Measurements from ENCODE around the gene MS4A18. TPM values are rescaled to one million over a fixed set of nuclear protein-coding genes. Genes with fewer than 3 reads are reported as not detected.
A peak's percentile ranks its signal among the peaks of the same experiment; 100 is the strongest.

Gene MS4A18
- total and polyA plus RNA-seq, 8 donors = not detected

DNA sequence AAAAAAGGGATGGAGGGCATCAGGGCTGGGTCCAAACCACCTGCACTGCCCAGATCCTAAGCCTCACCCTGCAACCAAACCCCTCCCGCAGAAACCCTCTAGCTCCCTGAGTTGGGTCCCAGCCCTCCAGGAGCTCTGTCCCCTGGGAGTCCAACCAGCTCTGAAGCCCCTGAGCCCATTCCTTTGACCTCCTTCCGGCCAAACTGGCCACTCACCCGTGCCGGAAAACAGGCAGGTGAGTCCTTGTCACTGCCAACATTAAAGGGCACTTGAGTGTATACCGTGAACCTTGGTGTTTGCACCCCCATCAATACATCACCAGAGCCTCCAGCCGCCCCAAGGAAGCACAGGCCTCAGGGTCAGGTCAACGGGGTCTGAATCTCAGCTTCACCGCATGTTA lies 43.7 kb downstream of the MS4A18 start:
- no peaks in the 10 kb centered on the region for H3K9me3 ChIP-seq
- no peak overlapping the region for H3K4me3 ChIP-seq
- no peak for FAIRE-seq
- DNase-seq = no peak
- ATAC-seq = no peak
- no peaks in the 10 kb centered on the region for H3K27me3 ChIP-seq
- intact Hi-C loops (cut with DNase I) = no loop called here
- H3K27ac ChIP-seq = no peak overlapping the region
- H3K4me1 ChIP-seq = no peaks in the 10 kb centered on the region
- no peaks in the 10 kb centered on the region for H3K36me3 ChIP-seq
- TF ChIP-seq, protein P1, sequence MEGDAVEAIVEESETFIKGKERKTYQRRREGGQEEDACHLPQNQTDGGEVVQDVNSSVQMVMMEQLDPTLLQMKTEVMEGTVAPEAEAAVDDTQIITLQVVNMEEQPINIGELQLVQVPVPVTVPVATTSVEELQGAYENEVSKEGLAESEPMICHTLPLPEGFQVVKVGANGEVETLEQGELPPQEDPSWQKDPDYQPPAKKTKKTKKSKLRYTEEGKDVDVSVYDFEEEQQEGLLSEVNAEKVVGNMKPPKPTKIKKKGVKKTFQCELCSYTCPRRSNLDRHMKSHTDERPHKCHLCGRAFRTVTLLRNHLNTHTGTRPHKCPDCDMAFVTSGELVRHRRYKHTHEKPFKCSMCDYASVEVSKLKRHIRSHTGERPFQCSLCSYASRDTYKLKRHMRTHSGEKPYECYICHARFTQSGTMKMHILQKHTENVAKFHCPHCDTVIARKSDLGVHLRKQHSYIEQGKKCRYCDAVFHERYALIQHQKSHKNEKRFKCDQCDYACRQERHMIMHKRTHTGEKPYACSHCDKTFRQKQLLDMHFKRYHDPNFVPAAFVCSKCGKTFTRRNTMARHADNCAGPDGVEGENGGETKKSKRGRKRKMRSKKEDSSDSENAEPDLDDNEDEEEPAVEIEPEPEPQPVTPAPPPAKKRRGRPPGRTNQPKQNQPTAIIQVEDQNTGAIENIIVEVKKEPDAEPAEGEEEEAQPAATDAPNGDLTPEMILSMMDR (IDR thresholded peaks at IDR 0.05) = no peak
- 81 to 85% methylated on average over 8 of the region's 8 CpGs for WGBS, 2 donors

DNA sequence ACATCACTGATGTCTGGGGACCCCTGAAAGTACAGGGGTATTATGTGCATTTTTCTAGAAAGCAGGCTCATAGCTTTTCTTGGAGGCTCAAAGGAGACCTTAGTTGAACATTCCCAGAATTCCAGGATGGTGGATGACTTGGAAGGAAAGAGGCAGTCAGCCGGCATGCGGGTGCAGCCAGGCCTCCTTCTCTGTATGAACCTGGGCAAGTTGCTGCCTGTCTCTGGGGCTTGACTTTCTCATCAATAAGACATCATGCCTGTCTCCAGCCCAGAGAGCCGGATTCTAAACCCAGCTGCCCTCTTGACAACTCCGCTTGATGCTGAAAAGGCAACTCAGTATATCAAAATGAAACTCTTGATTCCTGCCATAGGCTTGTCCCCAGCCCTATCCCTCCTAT lies 44.8 kb downstream of the MS4A18 start:
- no peak for FAIRE-seq
- TF ChIP-seq, protein P1 (IDR thresholded peaks at IDR 0.05) = no peak
- WGBS, 2 donors = 72 to 87% methylated on average over 4 of the region's 4 CpGs
- no peak overlapping the region for H3K27ac ChIP-seq
- no peaks in the 10 kb centered on the region for H3K36me3 ChIP-seq
- intact Hi-C loops (cut with DNase I) = no loop called here
- no peaks in the 10 kb centered on the region for H3K4me1 ChIP-seq
- ATAC-seq = no peak
- H3K27me3 ChIP-seq = no peaks in the 10 kb centered on the region
- no peaks in the 10 kb centered on the region for H3K9me3 ChIP-seq
- H3K4me3 ChIP-seq = no peak overlapping the region
- DNase-seq = no peak

DNA sequence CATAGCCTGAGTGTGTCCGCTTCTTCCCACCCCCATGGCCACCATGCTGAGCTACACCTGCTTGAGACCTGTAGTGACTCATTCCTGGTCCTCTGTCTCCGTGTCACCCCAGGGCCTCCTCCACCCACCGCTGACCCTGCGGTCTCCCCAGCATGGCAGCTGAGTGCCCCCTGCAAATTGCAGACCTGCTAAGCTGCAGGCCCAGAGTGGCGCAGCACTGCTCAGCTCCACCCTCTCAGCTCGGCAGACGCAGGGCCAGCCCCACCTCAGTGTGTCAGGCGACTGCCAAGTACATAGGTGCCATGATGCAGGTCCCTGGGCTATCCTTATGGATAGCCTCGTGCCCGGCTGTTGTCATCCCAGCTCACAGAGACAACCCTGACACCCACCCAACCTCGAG lies 45.3 kb downstream of the MS4A18 start:
- 75 to 88% methylated on average over 10 to 11 of the region's 11 CpGs for WGBS, 2 donors
- Histone ChIP-seq H3K4me1 (no peaks in the 10 kb centered on the region), H3K4me3 (no peak overlapping the region), H3K9me3 (no peaks in the 10 kb centered on the region), H3K36me3 (no peaks in the 10 kb centered on the region), H3K27ac (no peak overlapping the region), H3K27me3 (no peaks in the 10 kb centered on the region)
- intact Hi-C loops (cut with DNase I) = no loop called here
- no peak for ATAC-seq
- no peak for DNase-seq
- no peak for FAIRE-seq
- TF ChIP-seq, protein P1 (IDR thresholded peaks at IDR 0.05) = no peak

DNA sequence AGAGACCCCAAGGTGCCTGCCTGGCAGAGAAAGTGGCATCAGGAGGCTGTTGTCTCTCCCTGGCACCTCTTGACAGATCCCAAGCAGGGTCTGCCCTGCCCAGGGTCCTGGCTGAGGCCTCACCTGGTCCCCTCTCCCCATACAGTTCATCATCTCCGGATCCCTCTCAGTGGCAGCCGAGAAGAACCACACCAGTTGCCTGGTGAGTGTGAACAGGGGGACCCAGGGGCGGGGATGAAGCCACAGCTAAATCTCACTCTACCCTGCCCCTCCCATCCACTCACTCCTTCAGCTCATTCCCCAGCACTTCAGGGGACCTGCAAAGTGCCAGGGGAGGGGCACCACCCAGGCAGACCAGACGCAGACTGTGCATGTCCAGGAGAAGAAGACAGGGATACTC lies 46.6 kb downstream of the MS4A18 start:
- H3K27ac ChIP-seq = no peak overlapping the region
- no peaks in the 10 kb centered on the region for H3K27me3 ChIP-seq
- DNase-seq = peak in 1 of 6 donors; percentile 31
- ATAC-seq = no peak
- H3K4me3 ChIP-seq = no peak overlapping the region
- TF ChIP-seq, protein P1 (IDR thresholded peaks at IDR 0.05) = no peak
- H3K4me1 ChIP-seq = peaks cover 0 to 3% (median 0%) of the 10 kb centered on the region in 3 donors
- FAIRE-seq = no peak
- intact Hi-C loops (cut with DNase I) = no loop called here
- H3K36me3 ChIP-seq = no peaks in the 10 kb centered on the region
- H3K9me3 ChIP-seq = no peaks in the 10 kb centered on the region
- WGBS, 2 donors = 79 to 90% methylated on average over 4 of the region's 4 CpGs

DNA sequence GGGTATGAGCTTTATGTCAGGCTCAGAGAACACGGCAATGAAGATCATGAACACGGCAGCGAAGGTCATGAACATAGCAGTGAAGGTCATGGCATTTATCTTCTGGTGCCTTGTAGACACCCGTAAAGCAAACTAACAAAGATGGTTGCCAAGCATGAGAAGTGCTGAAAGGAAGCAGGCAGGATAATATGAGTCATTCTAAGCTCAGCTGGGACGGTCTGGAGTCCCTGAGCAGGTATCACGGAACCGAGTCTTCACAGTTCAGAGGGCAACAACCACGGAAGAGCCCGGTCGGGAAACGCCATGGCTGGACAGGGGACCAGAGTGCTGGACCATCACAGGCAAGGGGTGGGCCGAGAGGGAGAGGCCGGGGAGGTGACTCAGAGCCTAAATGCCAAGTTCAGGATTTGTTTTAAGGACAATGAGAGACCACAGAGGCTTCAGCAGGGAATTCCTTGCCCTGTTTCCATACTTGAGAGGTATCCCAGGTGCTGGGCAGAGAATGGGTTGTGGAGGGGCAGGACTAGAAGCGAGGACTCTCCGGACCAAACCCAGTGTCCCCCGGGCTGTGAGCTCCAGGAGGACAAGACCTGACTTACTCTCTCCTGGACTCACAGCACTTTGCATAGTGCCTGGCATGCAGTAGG lies 47.5 kb downstream of the MS4A18 start:
- TF ChIP-seq, protein P1 (IDR thresholded peaks at IDR 0.05) = no peak
- Histone ChIP-seq H3K4me3 (no peak overlapping the region), H3K36me3 (no peaks in the 10 kb centered on the region), H3K4me1 (peaks cover 0 to 3% (median 0%) of the 10 kb centered on the region in 3 donors), H3K27ac (no peak overlapping the region), H3K27me3 (no peaks in the 10 kb centered on the region), H3K9me3 (no peaks in the 10 kb centered on the region)
- DNase-seq (peak in 1 of 6 donors; percentile 11), ATAC-seq (no peak), FAIRE-seq (no peak)
- WGBS, 2 donors = 76 to 78% methylated on average over 16 of the region's 16 CpGs
- intact Hi-C loops (cut with DNase I) = no loop called here
